Measurements from ENCODE around the gene NCOA5.

The NCOA5 gene

GRCh38 chr20:46040902-46041535, 48.7 kb downstream of the NCOA5 start:
- peak; percentile 30 for DNase-seq (ENCODE audit: low read depth)

- DNase-seq (ENCODE audit: low read depth), result no peak
Observed at GRCh38 chr20:46037036-46037435, 52.7 kb downstream of the NCOA5 start.

- DNase-seq (ENCODE audit: low read depth), result no peak
Observed at GRCh38 chr20:46036370-46036769, 53.4 kb downstream of the NCOA5 start.

GRCh38 chr20:46035713-46036112, 54.0 kb downstream of the NCOA5 start:
- no peak for DNase-seq (ENCODE audit: low read depth)

GRCh38 chr20:46035253-46035652, 54.5 kb downstream of the NCOA5 start:
- no peak for DNase-seq (ENCODE audit: low read depth)

GRCh38 chr20:46034039-46034438, 55.7 kb downstream of the NCOA5 start:
- no peak for DNase-seq (ENCODE audit: low read depth)

GRCh38 chr20:46031701-46032254, 58.0 kb downstream of the NCOA5 start:
- DNase-seq (ENCODE audit: low read depth), result no peak

GRCh38 chr20:46031014-46031569, 58.7 kb downstream of the NCOA5 start:
- DNase-seq (ENCODE audit: low read depth), result no peak

GRCh38 chr20:46030284-46031013, 59.3 kb downstream of the NCOA5 start:
- DNase-seq (ENCODE audit: low read depth), result no peak

GRCh38 chr20:46028772-46029371, 60.9 kb downstream of the NCOA5 start, which contains the start of gene SLC12A5:
TSS of gene SLC12A5 (plus strand) at chr20:46029215. CDS start at chr20:46029345, 130 bp downstream.
- DNase-seq (ENCODE audit: low read depth), result no peak

- no peak for DNase-seq (ENCODE audit: low read depth)
Observed at GRCh38 chr20:46028110-46028509, 61.7 kb downstream of the NCOA5 start.

- DNase-seq (ENCODE audit: low read depth), result no peak
Observed at GRCh38 chr20:46027245-46027853, 62.4 kb downstream of the NCOA5 start.

- DNase-seq (ENCODE audit: low read depth), result no peak
Observed at GRCh38 chr20:46025376-46025783, 64.4 kb downstream of the NCOA5 start.

GRCh38 chr20:46023999-46024398, 65.8 kb downstream of the NCOA5 start:
- no peak for DNase-seq (ENCODE audit: low read depth)

GRCh38 chr20:46023148-46023484, 66.6 kb downstream of the NCOA5 start:
- no peak for DNase-seq (ENCODE audit: low read depth)

GRCh38 chr20:46022411-46023147, 67.2 kb downstream of the NCOA5 start:
- peak; percentile 56 for DNase-seq (ENCODE audit: low read depth)

GRCh38 chr20:46021361-46022359, 68.1 kb downstream of the NCOA5 start:
- no peak for DNase-seq (ENCODE audit: low read depth)

GRCh38 chr20:46020555-46020954, 69.2 kb downstream of the NCOA5 start:
- no peak for DNase-seq (ENCODE audit: low read depth)

GRCh38 chr20:46018611-46019010, 71.2 kb downstream of the NCOA5 start:
- DNase-seq (ENCODE audit: low read depth), result no peak

- DNase-seq (ENCODE audit: low read depth), result no peak
Observed at GRCh38 chr20:46018112-46018511, 71.7 kb downstream of the NCOA5 start.
